Nephron (organoid): ENCODE data around the gene ASMTL.
"Not testable (repeated sequence)": the region's sequence is repeated elsewhere in the genome, so short reads cannot be mapped to it uniquely, and the experiment has no call there.

Source experiments
- H3K27ac Mint-ChIP-seq, 3 experiments: 2 replicates each; pipeline ENCODE4 v1.8.0; 2020; ENCODE audit warnings: mixed read lengths in 3 of 3, mild to moderate bottlenecking in 2 of 3, moderate library complexity in 1 of 3
- H3K27me3 Mint-ChIP-seq: 2 replicates; pipeline ENCODE4 v1.8.0; 2021; ENCODE audit warnings: low read depth, mild to moderate bottlenecking, moderate library complexity, mixed read lengths
- H3K36me3 Mint-ChIP-seq: 2 replicates; pipeline ENCODE4 v1.8.0; 2020; ENCODE audit warnings: low read depth, mixed read lengths
- H3K4me1 Mint-ChIP-seq: 2 replicates; pipeline ENCODE4 v1.8.0; 2020; ENCODE audit warnings: mixed read lengths
- H3K4me3 Mint-ChIP-seq, 3 experiments: 2 replicates each; pipeline ENCODE4 v1.8.0; 2020; ENCODE audit warnings: mild to moderate bottlenecking in 3 of 3, mixed read lengths in 3 of 3, moderate library complexity in 2 of 3
- H3K9me3 Mint-ChIP-seq: 2 replicates; pipeline ENCODE4 v1.8.0; 2020; ENCODE audit warnings: mixed read lengths
- CTCF ChIP-seq, 3 experiments: fragments of 200-600 bp; sonication (generic); IDR thresholded peaks; one replicate each; pipeline ENCODE4 v1.5.0; 2021; ENCODE audit warnings: antibody characterized with exemption in 3 of 3; ENCODE audit not compliant: unreplicated experiment in 3 of 3

Gene ASMTL

GRCh38 chrX:1493412-1493811 is 40.7 kb upstream of the ASMTL start:
- H3K4me1 Mint-ChIP-seq = no peaks in the 10 kb centered on the region
- H3K9me3 Mint-ChIP-seq = peaks cover 9% of the 10 kb centered on the region
- no peak for TF ChIP-seq CTCF (IDR thresholded peaks at IDR 0.05; ENCODE audit: unreplicated experiment in 3 of 3)
- no peak overlapping the region for H3K27ac Mint-ChIP-seq
- peaks cover 14% of the 10 kb centered on the region for H3K27me3 Mint-ChIP-seq
- no peak overlapping the region for H3K4me3 Mint-ChIP-seq
- peaks cover 4% of the 10 kb centered on the region for H3K36me3 Mint-ChIP-seq

DNA sequence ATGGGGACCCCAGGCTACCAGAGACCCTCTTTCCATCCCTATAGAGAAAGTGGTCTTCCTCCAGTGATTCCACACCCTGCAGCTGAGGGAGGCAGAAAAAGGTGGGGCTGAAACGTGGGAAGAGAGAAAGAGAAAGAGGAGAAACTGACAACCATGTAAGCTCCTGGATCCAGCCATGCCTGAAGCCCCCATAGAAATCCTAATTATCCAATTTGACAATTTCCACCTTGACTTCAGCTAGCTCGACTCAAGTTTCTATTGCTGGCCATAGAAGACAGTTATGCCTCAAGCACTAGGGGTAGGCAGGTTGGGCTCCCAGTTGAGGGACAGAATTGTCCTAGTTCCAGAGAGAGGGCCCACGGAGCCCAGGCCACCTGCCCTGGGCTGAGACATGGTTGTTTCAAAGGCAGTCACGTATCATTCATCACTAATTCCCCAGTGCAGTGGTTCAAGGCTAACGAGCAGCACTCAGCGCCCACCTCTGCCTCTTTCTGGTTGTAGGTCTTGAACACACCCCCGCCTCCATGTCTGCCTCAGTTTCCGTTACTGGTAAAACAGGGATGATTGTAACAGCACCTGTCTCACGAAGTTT is 39.8 kb upstream of the ASMTL start:
- Mint-ChIP-seq H3K4me1 (no peaks in the 10 kb centered on the region), H3K27me3 (peaks cover 14% of the 10 kb centered on the region), H3K36me3 (peaks cover 4% of the 10 kb centered on the region), H3K27ac (no peak overlapping the region), H3K4me3 (no peak overlapping the region), H3K9me3 (peaks cover 10% of the 10 kb centered on the region)
- no peak for TF ChIP-seq CTCF (IDR thresholded peaks at IDR 0.05; ENCODE audit: unreplicated experiment in 3 of 3)

- TF ChIP-seq CTCF (IDR thresholded peaks at IDR 0.05; ENCODE audit: unreplicated experiment in 3 of 3) = no peak
These were observed 39.2 kb upstream of the ASMTL start for GRCh38 chrX:1491851-1492349.

GRCh38 chrX:1491248-1491647 is 38.5 kb upstream of the ASMTL start:
- not testable (repeated sequence) for H3K36me3 Mint-ChIP-seq, H3K27ac Mint-ChIP-seq

More at GRCh38 chrX:1491851-1492349, 39.2 kb upstream of the ASMTL start:
- Mint-ChIP-seq H3K4me1 (no peaks in the 10 kb centered on the region), H3K27me3 (peaks cover 14% of the 10 kb centered on the region), H3K9me3 (peaks cover 10% of the 10 kb centered on the region), H3K36me3 (peaks cover 4% of the 10 kb centered on the region), H3K27ac (no peak overlapping the region), H3K4me3 (no peak overlapping the region)

DNA sequence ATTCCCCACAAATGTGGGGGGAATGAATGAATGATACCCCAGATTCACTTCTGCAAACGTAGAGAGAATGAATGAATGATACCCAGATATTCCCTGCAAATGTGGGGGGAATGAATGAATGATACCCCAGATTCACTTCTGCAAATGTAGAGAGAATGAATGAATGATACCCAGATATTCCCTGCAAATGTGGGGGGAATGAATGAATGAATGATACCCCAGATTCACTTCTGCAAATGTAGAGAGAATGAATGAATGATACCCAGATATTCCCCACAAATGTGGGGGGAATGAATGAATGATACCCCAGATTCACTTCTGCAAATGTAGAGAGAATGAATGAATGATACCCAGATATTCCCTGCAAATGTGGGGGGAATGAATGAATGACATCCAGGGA is 38.0 kb upstream of the ASMTL start:
- not testable (repeated sequence) for H3K4me3 Mint-ChIP-seq, H3K36me3 Mint-ChIP-seq, H3K27ac Mint-ChIP-seq, H3K4me1 Mint-ChIP-seq
- Mint-ChIP-seq H3K27me3 (peaks cover 14% of the 10 kb centered on the region), H3K9me3 (peaks cover 13% of the 10 kb centered on the region)

More at GRCh38 chrX:1491248-1491647, 38.5 kb upstream of the ASMTL start:
- H3K9me3 Mint-ChIP-seq = peaks cover 12% of the 10 kb centered on the region
- not testable (repeated sequence) for H3K4me1 Mint-ChIP-seq, H3K4me3 Mint-ChIP-seq
- peaks cover 14% of the 10 kb centered on the region for H3K27me3 Mint-ChIP-seq

DNA sequence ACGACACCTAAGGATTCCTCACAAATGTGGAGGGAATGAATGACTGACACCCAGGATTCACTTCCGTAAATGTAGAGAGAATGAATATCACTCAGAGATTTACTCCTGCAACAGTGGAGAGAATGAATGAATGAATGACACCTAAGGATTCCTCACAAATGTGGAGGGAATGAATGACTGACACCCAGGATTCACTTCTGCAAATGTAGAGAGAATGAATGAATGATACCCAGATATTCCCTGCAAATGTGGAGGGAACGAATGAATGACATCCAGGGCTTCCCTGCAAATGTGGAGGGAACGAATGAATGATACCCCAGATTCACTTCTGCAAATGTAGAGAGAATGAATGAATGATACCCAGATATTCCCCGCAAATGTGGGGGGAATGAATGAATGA is 36.6 kb upstream of the ASMTL start:
- Mint-ChIP-seq H3K27me3 (peaks cover 14% of the 10 kb centered on the region), H3K9me3 (peaks cover 13% of the 10 kb centered on the region)
- not testable (repeated sequence) for H3K27ac Mint-ChIP-seq, H3K36me3 Mint-ChIP-seq, H3K4me3 Mint-ChIP-seq, H3K4me1 Mint-ChIP-seq

- peaks cover 14% of the 10 kb centered on the region for H3K27me3 Mint-ChIP-seq
- H3K4me1 Mint-ChIP-seq = no peaks in the 10 kb centered on the region
- no peak for TF ChIP-seq CTCF (IDR thresholded peaks at IDR 0.05; ENCODE audit: unreplicated experiment in 3 of 3)
- H3K4me3 Mint-ChIP-seq = no peak overlapping the region
- peaks cover 4% of the 10 kb centered on the region for H3K36me3 Mint-ChIP-seq
- H3K27ac Mint-ChIP-seq = no peak overlapping the region
- peaks cover 13% of the 10 kb centered on the region for H3K9me3 Mint-ChIP-seq
These were observed 36.0 kb upstream of the ASMTL start for GRCh38 chrX:1488745-1489144.
